Head of caudate nucleus (tissue), 42 donors: Measurements from ENCODE around the gene SLITRK5.

ENCODE experiments used
- DNase-seq, 42 donors: peaks; one replicate each; pipeline versions ENCODE4 v3.0.0 to v3.0.0-alpha.2; 2020 to 2021; ENCODE audit warnings: mixed read lengths in 7 of 42
- intact Hi-C: fragments of 100-400 bp; cut with DNase I; formaldehyde crosslinking; loops from one replicate; pipeline ENCODE4 v1.15.0; 2022

Gene SLITRK5

GRCh38 chr13:87684850-87685742 lies 13.9 kb downstream of the SLITRK5 start:
- intact Hi-C loops = no loop called here
- DNase-seq = no peak

GRCh38 chr13:87696458-87696857 lies 25.3 kb downstream of the SLITRK5 start:
- intact Hi-C loops = no loop called here
- DNase-seq = no peak

GRCh38 chr13:87698268-87698667 lies 27.1 kb downstream of the SLITRK5 start:
- intact Hi-C loops = no loop called here

GRCh38 chr13:87709947-87710346 lies 38.8 kb downstream of the SLITRK5 start:
- no peak for DNase-seq
- intact Hi-C loops = no loop called here

More at GRCh38 chr13:87698268-87698667, 27.1 kb downstream of the SLITRK5 start:
- no peak for DNase-seq

- no peak for DNase-seq
- intact Hi-C loops = no loop called here
Observed at GRCh38 chr13:87712012-87712411, 40.8 kb downstream of the SLITRK5 start.
